Astrocyte of the hippocampus (primary cell): ENCODE data around the gene AKAP17A.

Source experiments
- DNase-seq: peaks from one replicate; pipeline ENCODE4 v3.0.0; 2011; ENCODE audit warnings: low read depth, low spot score

The AKAP17A gene

DNA sequence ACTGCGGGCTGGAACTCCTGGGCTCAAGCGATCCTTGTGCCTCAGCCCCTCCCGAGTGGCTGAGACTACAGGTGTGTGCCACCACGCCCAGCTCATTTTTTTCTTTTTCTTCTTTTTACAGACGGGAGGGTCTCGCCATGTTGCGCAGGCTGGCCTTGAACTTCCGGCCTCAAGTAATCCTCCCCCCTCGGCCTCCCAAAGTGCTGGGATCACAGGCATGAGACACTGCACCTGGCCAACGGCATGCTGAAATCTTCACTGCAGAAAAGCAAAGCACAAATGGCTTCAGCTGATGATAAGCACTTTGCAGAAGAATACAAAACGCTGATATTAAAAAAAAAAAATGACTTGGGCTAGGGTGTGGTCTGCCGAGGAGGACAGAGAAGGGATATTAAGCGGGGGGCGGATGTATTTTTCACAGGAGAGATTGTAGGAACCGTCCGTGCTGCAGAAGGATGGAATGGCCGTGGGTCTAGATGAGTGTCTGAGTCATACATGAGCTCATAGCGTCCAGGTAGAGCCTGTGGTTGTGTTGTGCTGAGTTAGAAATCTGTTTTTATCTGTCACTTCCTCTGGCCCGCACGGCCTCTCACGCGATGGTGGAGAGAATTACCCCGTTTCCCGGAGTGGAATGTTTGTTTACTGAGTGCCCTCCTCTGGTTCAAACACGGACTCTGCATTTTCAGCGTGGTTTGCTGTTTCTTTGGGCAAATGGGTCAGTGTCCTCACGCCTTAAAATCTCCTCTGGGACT is 8.5 kb upstream of the AKAP17A start:
- no peak for DNase-seq

DNA sequence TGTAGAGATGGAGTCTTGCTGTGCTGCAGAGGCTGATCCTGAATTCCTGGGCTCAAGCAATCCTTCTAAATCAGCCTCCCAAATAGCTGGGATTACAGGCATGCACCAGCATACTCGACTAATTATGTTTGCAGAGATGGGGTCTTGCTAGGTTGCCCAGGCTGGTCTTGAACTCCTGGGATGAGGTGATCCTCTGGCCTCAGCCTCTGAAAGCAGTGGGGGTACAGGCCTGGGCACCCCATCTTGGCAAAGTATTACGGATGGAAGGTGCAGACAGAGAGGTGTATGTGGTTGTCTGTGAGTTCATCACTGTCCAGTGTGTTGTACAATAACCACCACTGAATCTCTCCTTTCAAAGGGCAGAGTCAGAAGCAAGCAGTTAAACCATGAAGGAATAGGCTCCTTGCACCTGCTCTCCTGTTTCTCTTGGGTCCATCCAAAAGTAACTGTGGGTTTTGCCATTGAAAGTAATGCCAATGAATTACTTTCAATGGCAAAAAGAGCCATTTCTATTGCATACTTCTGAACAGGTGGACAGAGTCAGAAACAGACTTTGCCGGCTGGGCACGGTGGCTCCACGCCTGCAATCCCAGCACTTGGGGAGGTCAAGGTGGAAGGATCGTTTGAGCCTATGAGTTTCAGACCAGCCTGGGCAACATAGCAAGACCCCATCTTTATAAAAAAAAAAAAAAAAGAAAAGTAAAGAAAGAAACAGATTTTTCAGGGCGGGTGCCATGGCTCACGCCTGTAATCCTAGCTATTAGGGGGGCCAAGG is 7.0 kb upstream of the AKAP17A start:
- no peak for DNase-seq

DNA sequence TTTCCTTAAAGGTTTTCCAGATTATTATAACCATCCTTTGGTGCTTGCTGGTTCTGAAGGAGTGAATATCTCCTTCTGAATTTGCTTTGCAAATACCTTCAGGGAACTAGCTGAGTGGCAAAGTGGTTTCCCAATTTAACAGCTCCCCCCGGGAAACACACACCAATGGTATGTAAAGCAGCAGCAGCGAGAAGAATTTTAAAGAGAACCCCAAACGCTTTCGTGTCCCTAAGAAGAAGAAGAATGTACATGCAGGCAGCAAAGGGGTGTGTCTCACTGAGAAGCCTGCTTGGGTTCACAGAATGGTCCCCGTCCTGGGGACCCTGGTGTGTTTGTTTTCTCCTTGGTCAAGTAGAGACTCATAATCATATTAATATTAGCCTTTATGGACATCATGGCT is 4.2 kb upstream of the AKAP17A start:
- no peak for DNase-seq

DNA sequence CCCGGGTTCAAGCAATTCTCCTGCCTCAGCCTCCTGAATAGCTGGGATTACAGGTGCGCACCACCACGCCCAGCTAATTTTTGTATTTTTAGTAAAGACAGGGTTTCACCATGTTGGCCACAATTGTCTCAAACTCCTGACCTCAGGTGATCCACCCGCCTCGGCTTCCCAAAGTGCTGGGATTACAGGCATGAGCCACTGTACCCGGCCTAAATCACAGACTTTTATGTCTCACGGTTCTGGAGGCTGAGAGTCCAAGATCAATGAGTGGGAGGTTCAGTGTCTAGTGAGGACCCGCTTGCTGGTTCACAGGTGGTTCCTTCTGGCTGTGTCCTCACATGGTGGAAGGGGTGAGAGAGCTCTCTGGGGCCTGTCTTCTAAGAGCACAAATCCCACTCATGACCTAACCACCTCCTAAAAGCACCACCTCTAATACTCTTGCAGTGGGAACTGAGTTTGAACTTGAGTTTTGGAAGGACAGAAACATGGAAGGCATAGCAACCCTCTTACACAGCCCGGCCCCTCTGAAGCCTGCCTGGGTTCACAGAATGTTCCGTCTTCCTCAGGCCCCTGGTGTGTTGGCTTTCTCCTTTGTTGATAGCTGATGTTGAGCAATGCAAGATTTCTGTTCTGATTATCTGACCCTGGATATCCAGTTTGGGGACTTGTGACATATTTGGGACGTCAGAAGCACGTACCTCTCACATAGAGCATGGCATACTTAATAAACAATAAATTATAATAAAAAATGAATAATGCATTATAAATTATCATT is 1.9 kb upstream of the AKAP17A start:
- no peak for DNase-seq

DNA sequence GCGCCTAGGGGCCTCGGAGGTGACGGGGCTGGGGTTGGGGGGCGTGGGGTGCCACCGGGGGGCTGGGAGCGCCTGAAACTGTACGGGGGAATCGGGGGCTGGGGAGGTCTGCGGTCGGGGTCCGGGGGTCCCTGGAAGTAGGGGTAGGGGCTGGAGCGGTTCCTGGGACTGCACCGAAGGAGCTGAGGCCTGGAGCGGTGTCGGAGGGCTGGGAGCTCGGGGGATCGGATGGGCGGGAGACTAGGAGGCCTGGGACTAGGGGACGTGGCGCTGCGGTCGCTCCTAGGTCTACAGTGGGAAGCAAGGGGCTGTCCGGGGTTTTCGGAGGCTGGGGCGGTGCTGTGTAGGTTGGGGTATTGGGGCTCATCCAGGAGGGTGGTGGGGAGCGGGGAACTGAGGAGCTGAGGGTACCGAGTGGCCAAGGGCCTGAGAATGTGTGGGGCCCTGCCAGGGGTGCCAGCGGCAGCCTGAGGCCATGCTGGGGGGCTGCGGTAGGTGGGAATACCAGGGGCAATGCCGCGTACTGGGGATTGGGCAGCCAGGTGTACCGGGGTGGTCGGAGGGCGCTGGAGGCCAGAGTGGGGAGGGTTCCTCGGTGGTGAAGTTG is 562 bp downstream of the AKAP17A start:
- DNase-seq = peak; percentile 21

DNA sequence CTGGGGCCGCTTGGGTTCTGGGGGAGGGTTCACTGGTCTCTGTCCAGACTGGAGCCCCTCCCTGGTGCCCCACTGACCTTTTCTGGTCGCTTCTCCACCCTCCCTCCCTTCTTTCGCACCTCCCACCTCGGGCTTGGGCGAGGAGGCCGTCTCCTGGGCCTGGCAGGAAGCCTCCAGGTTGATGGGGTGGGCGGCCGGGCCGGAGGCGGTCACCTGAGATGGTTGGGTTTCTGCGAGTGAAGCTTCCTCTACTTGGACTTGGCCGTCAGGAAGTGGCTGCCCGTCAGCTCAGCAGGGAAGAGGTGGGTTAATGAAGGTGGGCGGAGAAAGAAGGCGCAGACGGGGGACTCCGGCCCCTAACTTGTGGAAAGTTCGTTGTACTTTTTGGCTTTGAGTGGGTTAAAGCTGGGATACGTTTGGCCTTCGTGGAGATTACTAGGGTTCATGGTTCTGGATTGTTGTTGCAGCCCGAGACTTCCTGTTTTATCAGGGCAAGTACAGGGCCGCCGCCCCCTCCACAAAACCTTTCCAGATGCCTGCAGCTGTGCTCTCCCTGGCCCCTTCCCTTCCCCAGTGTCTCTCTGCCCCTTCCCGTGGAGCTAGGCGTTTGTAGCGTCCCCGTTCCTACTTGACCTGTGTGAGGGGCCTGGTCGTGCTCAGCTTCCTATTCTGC is 1.2 kb downstream of the AKAP17A start:
- DNase-seq = peak; percentile 29

DNA sequence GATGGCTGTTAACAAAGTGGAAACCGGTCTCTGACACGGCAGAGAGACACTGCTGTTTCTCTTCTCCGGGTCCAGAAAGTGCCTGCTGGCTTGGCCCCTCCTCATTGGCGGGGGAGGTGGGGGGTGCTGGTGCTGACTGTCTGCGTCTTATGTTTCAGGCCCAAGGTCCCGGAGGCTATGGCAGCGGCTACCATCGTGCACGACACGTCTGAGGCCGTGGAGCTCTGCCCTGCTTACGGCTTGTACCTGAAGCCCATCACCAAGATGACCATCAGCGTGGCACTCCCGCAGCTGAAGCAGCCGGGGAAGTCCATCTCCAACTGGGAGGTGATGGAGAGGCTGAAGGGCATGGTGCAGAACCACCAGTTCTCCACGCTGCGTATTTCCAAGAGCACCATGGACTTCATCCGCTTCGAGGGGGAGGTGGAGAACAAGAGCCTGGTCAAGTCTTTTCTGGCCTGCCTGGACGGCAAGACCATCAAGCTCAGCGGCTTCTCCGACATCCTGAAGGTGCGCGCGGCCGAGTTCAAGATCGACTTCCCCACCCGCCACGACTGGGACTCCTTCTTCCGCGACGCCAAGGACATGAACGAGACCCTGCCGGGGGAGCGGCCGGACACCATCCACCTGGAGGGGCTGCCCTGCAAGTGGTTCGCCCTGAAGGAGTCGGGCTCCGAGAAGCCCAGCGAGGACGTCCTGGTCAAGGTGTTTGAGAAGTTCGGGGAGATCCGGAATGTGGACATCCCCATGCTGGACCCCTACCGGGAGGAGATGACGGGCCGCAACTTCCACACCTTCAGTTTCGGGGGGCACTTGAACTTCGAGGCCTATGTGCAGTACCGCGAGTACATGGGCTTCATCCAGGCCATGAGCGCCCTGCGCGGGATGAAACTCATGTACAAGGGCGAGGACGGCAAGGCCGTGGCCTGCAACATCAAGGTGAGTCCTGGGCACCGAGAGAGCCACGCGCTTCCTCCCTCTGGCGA is 2.2 kb downstream of the AKAP17A start:
- no peak for DNase-seq

DNA sequence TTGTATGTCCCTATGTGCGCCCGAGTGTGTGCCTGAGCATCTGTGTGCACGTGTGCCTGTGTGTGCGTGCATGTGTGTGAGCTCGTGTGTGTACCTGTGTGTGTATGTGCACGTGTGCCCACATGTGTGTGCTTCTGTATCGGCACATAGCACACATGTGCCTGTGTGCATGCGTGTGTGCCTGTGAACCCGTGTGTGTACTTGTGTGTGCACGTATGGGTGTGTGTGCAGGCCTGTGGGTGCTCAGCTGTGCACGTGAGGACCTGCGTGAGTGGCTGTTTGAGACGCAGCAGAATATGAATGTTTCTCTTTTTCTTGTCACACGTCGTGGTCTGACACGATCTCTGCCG is 4.3 kb downstream of the AKAP17A start:
- DNase-seq = no peak

DNA sequence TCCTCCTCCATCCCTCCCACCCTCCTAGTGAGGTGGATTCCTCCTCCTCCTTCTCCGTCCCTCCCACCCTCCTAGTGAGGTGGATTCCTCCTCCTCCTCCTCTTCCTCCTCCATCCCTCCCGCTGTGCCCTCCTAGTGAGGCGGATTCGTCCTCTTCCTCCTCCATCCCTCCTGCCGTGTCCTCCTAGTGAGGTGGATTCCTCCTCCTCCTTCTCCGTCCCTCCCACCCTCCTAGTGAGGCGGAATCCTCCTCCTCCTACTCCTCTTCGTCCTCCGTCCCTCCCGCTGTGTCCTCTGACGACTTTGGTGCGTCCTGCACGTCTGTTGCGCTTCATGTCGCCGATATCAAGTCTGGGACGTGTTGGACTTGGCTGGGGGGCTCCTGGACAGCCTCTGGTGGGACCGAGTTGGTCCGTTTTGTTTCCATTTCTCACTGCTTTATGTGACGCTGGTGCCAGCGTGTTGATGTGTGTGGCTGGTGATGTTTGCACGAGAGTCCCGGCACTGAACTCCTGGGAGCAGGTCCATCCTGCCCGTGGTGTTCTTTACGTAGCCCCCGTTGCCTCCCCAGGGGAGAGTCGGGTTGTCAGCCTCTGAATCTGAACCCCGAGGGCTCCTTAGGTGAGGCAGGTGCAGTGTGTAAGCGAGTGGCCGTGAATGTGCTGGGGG is 5.4 kb downstream of the AKAP17A start:
- DNase-seq = no peak

DNA sequence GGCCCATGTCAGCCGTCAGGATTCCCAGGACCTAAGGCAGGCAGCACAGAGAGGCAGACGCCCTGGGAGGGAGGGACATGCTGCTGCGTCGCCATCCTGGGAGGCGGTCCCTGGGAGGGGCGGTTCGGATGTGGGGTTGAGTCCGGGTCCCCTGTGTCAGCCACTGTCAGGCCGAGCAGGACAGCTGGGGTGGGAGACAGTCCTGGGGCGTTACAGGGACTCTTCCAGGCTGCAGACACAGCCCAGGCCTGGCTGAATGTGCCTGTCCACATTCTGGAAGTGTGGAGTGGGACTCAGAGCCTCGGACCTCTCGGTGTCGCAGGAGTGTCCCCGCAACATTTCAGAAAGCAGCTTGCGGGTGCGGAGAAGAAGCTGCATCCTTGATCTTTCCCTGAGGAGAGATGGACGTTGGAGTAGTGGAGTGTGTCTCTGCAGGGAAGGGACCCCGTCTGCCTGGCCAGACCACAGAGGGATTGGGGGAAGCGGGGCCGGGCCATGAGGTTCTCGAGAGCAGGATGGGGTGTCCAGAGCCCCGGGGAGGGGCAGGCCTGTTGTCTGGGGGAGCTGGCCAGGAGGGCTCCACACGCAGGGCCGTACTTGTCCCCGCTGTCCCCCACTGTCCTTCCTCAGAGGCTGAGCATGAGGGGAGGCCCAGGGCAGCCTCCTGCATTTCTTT is 6.1 kb downstream of the AKAP17A start:
- DNase-seq = no peak

DNA sequence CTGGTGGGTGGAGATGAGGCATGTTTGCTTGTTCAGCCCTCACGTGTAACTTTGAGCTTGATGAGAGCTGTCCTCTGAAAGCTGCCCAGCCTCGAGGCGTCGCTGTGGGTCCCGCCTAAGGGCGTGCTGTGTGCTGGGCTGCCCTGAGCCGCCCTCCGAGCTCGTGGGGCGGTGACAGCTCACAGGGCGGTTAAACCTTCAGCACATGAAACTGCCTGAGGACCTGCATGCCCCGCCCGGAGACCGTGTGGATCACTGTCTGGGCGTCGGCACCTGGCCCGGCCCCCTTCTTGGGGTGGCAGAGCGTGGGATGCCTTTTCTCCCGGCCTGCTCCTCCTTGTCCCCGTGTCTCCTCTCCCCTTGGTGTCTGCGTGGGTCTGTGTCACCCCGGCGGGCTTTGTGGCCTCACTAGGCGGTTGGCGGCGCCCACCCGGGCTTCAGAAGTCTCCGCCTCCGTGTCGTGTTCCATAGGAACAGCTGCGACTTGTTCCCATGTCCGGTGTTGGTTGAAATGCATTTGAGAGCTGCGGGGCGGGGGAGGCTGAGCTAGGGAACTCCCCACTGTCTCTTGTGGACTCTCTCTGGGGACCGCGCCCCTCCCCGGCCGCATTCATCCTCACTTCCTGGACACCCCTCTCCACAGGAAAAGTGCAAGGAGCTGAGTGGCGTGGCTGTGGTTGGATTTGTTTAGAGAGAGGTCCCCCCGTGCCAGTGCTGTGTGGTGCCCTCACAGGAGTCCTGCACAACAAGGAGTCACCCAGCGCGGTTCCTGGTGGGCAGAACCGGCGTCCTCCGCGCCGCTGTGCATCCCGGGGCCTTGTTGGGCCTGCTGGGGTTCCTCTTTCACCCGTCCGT is 6.8 kb downstream of the AKAP17A start:
- DNase-seq = no peak

DNA sequence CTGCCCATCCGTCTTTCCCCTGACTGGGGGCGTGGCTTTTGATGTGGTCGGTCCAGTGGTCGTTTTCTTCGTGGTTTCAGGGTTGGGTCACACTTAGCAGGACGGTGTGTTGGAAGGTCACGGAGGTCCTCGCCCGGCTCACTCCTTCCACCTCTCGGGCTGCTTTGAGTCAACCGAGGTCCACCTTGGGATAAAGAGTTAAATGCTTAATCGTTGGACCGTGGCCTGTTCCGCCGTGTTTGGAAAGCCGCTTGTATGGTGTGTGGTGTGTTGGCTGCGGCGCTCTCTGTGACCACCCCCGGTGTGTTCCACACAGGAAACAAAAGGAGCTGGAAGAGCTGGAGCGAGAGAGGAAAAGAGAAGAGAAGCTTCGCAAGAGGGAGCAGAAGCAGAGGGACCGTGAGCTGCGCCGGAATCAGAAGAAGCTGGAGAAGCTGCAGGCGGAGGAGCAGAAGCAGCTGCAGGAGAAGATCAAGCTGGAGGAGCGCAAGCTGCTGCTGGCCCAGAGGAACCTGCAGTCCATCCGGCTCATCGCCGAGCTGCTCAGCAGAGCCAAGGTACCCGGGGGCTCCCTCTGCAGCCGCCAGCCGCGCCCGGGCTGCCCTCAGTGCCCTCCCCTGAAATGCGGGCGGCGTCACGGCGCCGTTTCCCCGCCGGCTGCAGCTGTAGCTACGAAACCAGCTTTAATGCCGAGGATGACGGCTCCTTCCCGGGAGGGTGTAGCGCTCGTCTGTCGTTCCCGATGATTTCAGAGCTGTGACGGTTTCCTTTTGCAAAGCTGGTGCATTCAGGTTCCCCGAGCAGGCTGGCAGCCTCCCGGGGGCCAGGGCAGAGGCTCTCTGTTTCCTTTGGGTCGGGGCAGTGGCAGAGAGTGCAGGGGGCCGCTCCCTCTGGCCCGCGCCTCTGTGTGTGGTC is 7.7 kb downstream of the AKAP17A start:
- DNase-seq = no peak

DNA sequence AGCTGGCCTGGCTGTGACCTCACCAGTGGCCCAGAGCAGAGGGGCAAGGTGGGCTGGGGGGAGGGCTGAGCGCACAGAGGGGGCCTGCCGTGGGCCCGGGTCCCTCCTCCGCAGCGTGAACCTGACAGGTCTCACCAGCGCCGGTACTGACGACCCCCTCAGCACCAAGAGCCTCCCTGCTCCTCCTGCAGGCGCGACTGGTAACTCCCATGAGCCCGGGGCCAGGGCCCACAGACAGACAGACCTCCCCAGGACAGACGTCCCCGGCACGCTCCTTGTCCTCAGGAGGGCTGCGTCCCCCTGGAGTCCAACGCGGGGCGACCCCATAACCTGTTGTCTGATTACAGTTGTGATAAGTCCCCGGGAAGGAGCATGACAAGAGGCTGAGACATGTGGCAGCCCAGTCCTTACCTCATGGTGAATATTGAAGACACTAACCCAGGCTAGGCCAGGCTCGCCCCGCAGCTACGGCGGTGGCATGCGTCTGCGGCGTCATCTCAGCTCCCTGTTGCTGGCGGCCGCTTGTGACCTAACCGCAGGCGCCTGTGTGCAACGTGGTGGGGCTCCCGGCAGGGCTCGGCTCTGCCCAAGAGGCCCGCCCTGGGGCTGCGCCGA is 8.5 kb downstream of the AKAP17A start:
- DNase-seq = no peak

DNA sequence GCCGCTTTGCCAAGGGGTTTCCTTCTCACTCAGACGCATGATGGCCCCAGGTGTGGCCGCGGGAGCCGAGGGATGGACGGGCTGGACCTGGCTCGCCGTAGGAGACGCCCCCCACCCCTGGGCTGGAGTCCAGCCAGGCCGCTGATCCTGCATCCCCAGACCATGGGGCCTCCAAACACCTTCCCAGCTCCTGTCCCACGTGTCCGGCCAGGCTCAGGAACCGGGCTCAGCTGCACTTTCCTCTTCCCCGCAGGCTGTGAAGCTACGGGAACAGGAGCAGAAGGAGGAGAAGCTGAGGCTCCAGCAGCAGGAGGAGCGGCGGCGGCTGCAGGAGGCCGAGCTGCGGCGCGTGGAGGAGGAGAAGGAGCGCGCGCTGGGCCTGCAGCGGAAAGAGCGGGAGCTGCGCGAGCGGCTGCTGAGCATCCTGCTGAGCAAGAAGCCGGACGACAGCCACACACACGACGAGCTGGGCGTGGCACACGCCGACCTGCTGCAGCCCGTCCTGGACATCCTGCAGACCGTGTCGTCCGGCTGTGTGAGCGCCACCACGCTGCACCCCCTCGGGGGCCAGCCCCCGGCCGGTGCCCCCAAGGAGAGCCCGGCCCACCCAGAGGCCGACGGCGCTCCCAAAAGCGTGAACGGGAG is 9.1 kb downstream of the AKAP17A start:
- no peak for DNase-seq

DNA sequence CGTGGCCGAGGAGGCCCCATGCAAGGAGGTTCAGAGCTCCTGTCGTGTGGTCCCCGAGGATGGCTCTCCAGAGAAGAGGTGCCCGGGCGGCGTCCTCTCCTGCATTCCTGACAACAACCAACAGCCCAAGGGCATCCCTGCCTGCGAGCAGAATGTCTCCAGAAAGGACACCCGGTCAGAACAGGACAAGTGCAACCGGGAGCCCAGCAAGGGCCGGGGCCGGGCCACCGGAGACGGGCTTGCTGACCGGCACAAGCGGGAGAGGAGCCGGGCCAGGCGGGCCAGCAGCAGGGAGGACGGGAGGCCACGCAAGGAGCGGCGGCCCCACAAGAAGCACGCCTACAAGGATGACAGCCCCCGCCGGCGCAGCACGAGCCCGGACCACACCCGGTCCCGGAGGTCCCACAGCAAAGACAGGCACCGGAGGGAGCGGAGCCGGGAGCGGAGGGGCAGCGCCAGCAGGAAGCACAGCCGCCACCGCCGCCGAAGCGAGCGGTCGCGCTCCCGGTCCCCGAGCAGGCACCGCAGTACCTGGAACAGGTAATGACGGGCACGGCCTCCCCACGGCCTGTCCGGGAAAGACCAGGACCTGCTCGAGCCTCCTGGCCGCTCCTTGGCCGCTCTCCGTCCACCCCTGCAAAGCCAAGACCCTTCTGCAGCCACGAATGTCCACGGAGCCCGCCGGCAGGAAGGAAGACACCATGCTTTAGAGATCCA is 9.8 kb downstream of the AKAP17A start:
- DNase-seq = no peak

DNA sequence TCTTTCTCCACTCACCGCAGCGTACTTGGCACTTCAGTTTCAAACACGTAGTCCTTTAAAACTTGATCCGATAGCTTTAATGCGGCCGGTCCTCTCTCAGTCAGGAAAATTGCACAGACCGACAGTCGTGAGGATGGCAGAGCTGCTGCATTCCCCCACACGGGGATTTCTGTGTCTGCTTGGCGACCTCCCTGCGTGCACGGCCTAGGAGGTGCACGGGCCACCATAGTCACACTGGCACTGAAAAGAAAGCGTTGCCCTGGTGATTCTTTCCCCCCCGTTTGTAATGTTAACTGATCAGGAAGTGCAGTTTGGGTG is 10.3 kb downstream of the AKAP17A start:
- no peak for DNase-seq
